Measurements from ENCODE around the gene NECTIN1. TPM values are rescaled to one million over a fixed set of nuclear protein-coding genes. Genes with fewer than 3 reads are reported as not detected.
A peak's percentile ranks its signal among the peaks of the same experiment; 100 is the strongest.

The NECTIN1 gene
- total RNA-seq, 2 donors from 2014 or later = 29.3 to 45.3 TPM

- Mint-ChIP-seq H3K27ac (no peak overlapping the region), H3K9me3 (no peaks in the 10 kb centered on the region), H3K36me3 (ENCODE audit: low read depth) (peaks cover 3% of the 10 kb centered on the region), H3K4me1 (peaks cover 46% of the 10 kb centered on the region), H3K4me3 (no peak overlapping the region), H3K27me3 (ENCODE audit: insufficient read depth) (peaks cover 4% of the 10 kb centered on the region)
- Histone ChIP-seq H3K9me3 (ENCODE audit: control insufficient read depth, low read length) (no peaks in the 10 kb centered on the region), H3K9ac (ENCODE audit: extremely low read depth, low read length, poor library complexity, severe bottlenecking) (no peak overlapping the region), H3K4me1 (ENCODE audit: control insufficient read depth, insufficient read depth, low read length) (peaks cover 19% of the 10 kb centered on the region), H3K27me3 (ENCODE audit: control insufficient read depth, insufficient read depth, low read length, poor library complexity, severe bottlenecking) (peaks cover 6% of the 10 kb centered on the region), H3K36me3 (ENCODE audit: control insufficient read depth, insufficient read depth, low read length) (no peaks in the 10 kb centered on the region), H3K4me3 (ENCODE audit: low read length) (no peak overlapping the region), H3K27ac (ENCODE audit: low read depth, low read length) (no peak overlapping the region)
- no peak for DNase-seq
- TF ChIP-seq CTCF (conservative IDR thresholded peaks at IDR 0.05) = no peak
- WGBS, 2 experiments (ENCODE audit: insufficient coverage in 1 of 2, insufficient read length in 1 of 2) = 73 to 79% methylated on average over 4 of the region's 4 CpGs
Observed at GRCh38 chr11:119723952-119724325, 5.1 kb downstream of the NECTIN1 start.

GRCh38 chr11:119723243-119723951 is 5.6 kb downstream of the NECTIN1 start:
- Histone ChIP-seq H3K4me1 (ENCODE audit: control insufficient read depth, insufficient read depth, low read length) (peaks cover 19% of the 10 kb centered on the region), H3K9me3 (ENCODE audit: control insufficient read depth, low read length) (no peaks in the 10 kb centered on the region), H3K4me3 (ENCODE audit: low read length) (no peak overlapping the region), H3K27ac (ENCODE audit: low read depth, low read length) (no peak overlapping the region), H3K36me3 (ENCODE audit: control insufficient read depth, insufficient read depth, low read length) (no peaks in the 10 kb centered on the region), H3K9ac (ENCODE audit: extremely low read depth, low read length, poor library complexity, severe bottlenecking) (no peak overlapping the region), H3K27me3 (ENCODE audit: control insufficient read depth, insufficient read depth, low read length, poor library complexity, severe bottlenecking) (peaks cover 8% of the 10 kb centered on the region)
- 36 to 51% methylated on average over 4 to 6 of the region's 6 CpGs for WGBS, 2 experiments (ENCODE audit: insufficient coverage in 1 of 2, insufficient read length in 1 of 2)
- no peak overlapping the region for H3K4me3 Mint-ChIP-seq
- DNase-seq = no peak
- H3K36me3 Mint-ChIP-seq (ENCODE audit: low read depth) = peaks cover 3% of the 10 kb centered on the region
- H3K4me1 Mint-ChIP-seq = peaks cover 48% of the 10 kb centered on the region
- no peak overlapping the region for H3K27ac Mint-ChIP-seq
- no peaks in the 10 kb centered on the region for H3K9me3 Mint-ChIP-seq
- peaks cover 6% of the 10 kb centered on the region for H3K27me3 Mint-ChIP-seq (ENCODE audit: insufficient read depth)
- no peak for TF ChIP-seq CTCF (conservative IDR thresholded peaks at IDR 0.05)

- H3K4me1 Mint-ChIP-seq = peaks cover 55% of the 10 kb centered on the region
- DNase-seq = peak; percentile 58
- Histone ChIP-seq H3K27me3 (ENCODE audit: control insufficient read depth, insufficient read depth, low read length, poor library complexity, severe bottlenecking) (peaks cover 18% of the 10 kb centered on the region), H3K9ac (ENCODE audit: extremely low read depth, low read length, poor library complexity, severe bottlenecking) (no peak overlapping the region), H3K4me3 (ENCODE audit: low read length) (no peak overlapping the region), H3K36me3 (ENCODE audit: control insufficient read depth, insufficient read depth, low read length) (no peaks in the 10 kb centered on the region), H3K4me1 (ENCODE audit: control insufficient read depth, insufficient read depth, low read length) (peaks cover 19% of the 10 kb centered on the region), H3K27ac (ENCODE audit: low read depth, low read length) (no peak overlapping the region), H3K9me3 (ENCODE audit: control insufficient read depth, low read length) (no peaks in the 10 kb centered on the region)
- H3K27ac Mint-ChIP-seq = no peak overlapping the region
- H3K4me3 Mint-ChIP-seq = no peak overlapping the region
- H3K36me3 Mint-ChIP-seq (ENCODE audit: low read depth) = peaks cover 3% of the 10 kb centered on the region
- H3K9me3 Mint-ChIP-seq = no peaks in the 10 kb centered on the region
- WGBS, 2 experiments (ENCODE audit: insufficient coverage in 1 of 2, insufficient read length in 1 of 2) = 87 to 89% methylated on average over 5 to 10 of the region's 10 CpGs
- TF ChIP-seq CTCF (conservative IDR thresholded peaks at IDR 0.05) = no peak
- peaks cover 14% of the 10 kb centered on the region for H3K27me3 Mint-ChIP-seq (ENCODE audit: insufficient read depth)
Observed at GRCh38 chr11:119722281-119722794, 6.7 kb downstream of the NECTIN1 start.

Data from endodermal cell (in vitro differentiated cells).